ENCODE data around the gene ODF4. TPM values are rescaled to one million over a fixed set of nuclear protein-coding genes. Genes with fewer than 3 reads are reported as not detected.
A peak's percentile ranks its signal among the peaks of the same experiment; 100 is the strongest.

The ODF4 gene
- total RNA-seq, 1 experiment from 2014 or later, result not detected

- Mint-ChIP-seq H3K36me3 (ENCODE audit: insufficient read depth, unreplicated experiment) (peaks cover 61% of the 10 kb centered on the region), H3K4me3 (ENCODE audit: unreplicated experiment) (peak overlapping the region; percentile 97), H3K27ac (ENCODE audit: low read depth, unreplicated experiment) (peak overlapping the region; percentile 100), H3K27me3 (ENCODE audit: insufficient read depth, unreplicated experiment) (no peaks in the 10 kb centered on the region), H3K9me3 (ENCODE audit: unreplicated experiment) (no peaks in the 10 kb centered on the region), H3K4me1 (ENCODE audit: insufficient read depth, unreplicated experiment) (peaks cover 23% of the 10 kb centered on the region)
- intact Hi-C loops (cut with micrococcal nuclease), result loop anchor here (2.0 to 5.0 kb wide), 4 partner anchors 55 to 320 kb away; partner anchors contain the start of gene HES7
- no peak for DNase-seq (ENCODE audit: unreplicated experiment)
- BruUV-seq (replicated peaks), result TSS peak; percentile 68
- ChIA-PET CTCF (interaction anchor here (0.6 to 1.8 kb wide), 14 partner anchors 9 to 1195 kb away, joined by 3 to 6 read pairs (median 4); partner anchors contain the start of gene RNF222), POLR2A (interaction anchor here (0.7 to 3.2 kb wide), 25 partner anchors 11 to 1193 kb away, joined by 3 to 28 read pairs (median 5); partner anchors contain the start of genes AURKB, NDEL1, PFAS and RANGRF)
- TF ChIP-seq CTCF (IDR thresholded peaks at IDR 0.05; ENCODE audit: unreplicated experiment), result no peak
Observed at GRCh38 chr17:8382052-8382879, 42.6 kb downstream of the ODF4 start.

- Mint-ChIP-seq H3K27ac (ENCODE audit: low read depth, unreplicated experiment) (peak overlapping the region; percentile 100), H3K4me1 (ENCODE audit: insufficient read depth, unreplicated experiment) (peaks cover 21% of the 10 kb centered on the region), H3K4me3 (ENCODE audit: unreplicated experiment) (peak overlapping the region; percentile 97), H3K27me3 (ENCODE audit: insufficient read depth, unreplicated experiment) (no peaks in the 10 kb centered on the region), H3K36me3 (ENCODE audit: insufficient read depth, unreplicated experiment) (peaks cover 55% of the 10 kb centered on the region), H3K9me3 (ENCODE audit: unreplicated experiment) (no peaks in the 10 kb centered on the region)
- no peak for TF ChIP-seq CTCF (IDR thresholded peaks at IDR 0.05; ENCODE audit: unreplicated experiment)
- intact Hi-C loops (cut with micrococcal nuclease), result loop anchor here (1.0 to 5.0 kb wide), 6 partner anchors 54 to 363 kb away; partner anchors contain the start of gene HES7
- no peak for DNase-seq (ENCODE audit: unreplicated experiment)
- ChIA-PET POLR2A (interaction anchor here (0.7 to 3.2 kb wide), 19 partner anchors 11 to 365 kb away, joined by 3 to 28 read pairs (median 5); partner anchors contain the start of genes NDEL1 and RANGRF), CTCF (interaction anchor here (0.6 to 1.8 kb wide), 11 partner anchors 9 to 403 kb away, joined by 3 to 6 read pairs (median 4); partner anchors contain the start of gene RNF222)
- no TSS peak for BruUV-seq (replicated peaks)
Observed at GRCh38 chr17:8382880-8383142, 43.2 kb downstream of the ODF4 start.

DNA sequence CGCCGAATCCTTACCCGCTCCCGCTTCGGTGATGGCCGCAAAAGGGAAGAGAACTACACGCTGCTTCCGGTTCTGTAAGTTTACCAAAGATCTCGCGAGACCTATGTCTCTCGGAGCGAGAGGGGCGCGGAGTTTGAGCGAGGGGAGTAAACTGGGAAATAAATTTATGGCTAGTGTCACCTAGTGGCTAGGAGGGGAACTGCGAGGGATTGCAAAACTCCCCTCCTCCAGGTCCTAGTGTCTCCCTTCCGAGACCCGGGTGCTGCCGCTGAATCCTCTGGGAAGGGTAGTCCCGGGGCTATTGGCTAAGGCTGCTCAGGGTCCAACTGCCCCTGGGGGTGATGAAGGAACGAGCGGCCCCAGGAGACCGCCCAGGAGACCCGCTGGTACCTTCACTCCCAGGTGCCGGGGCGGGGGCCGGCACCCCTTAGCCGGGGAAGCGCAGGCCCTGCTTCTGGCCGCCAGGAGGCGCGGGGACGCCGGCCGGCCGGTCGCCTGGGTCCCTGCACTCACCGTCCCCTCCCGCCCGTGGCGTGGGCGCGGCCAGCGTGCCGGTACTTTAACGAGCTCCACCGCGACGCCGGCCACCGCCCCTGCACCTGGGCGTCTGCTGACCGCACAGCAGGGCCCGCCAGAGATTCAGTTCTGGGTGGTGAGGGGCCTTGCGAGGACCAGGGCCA lies 43.6 kb downstream of the ODF4 start, which contains the start of gene RPL26:
Gene RPL26, minus strand, starts transcription at position 51 of the 680 bp plus-strand sequence. CDS start 883 bp downstream, outside the sequence.
- Mint-ChIP-seq H3K27me3 (ENCODE audit: insufficient read depth, unreplicated experiment) (no peaks in the 10 kb centered on the region), H3K4me3 (ENCODE audit: unreplicated experiment) (peak within 1 kb of the TSS; percentile 97), H3K36me3 (ENCODE audit: insufficient read depth, unreplicated experiment) (peaks cover 51% of the 10 kb centered on the region), H3K9me3 (ENCODE audit: unreplicated experiment) (no peaks in the 10 kb centered on the region), H3K27ac (ENCODE audit: low read depth, unreplicated experiment) (peak within 1 kb of the TSS; percentile 100), H3K4me1 (ENCODE audit: insufficient read depth, unreplicated experiment) (peaks cover 21% of the 10 kb centered on the region)
- CTCF ChIA-PET, result interaction anchor here (0.6 to 1.8 kb wide), 24 partner anchors 8 to 512 kb away, joined by 3 to 7 read pairs (median 3); partner anchors contain the start of gene RNF222
- intact Hi-C loops (cut with micrococcal nuclease), result loop anchor here (1.0 to 5.0 kb wide), 6 partner anchors 54 to 363 kb away; partner anchors contain the start of gene HES7
- DNase-seq (ENCODE audit: unreplicated experiment), result peak; percentile 99
- POLR2A ChIA-PET, result interaction anchor here (0.5 to 3.2 kb wide), 44 partner anchors 8 to 870 kb away, joined by 3 to 28 read pairs (median 4); partner anchors contain the start of genes NDEL1, PFAS, RNF222 and RNF227
- BruUV-seq (replicated peaks), result no TSS peak
- peak; percentile 81 for TF ChIP-seq CTCF (IDR thresholded peaks at IDR 0.05; ENCODE audit: unreplicated experiment)

Measured in MCF 10A (cell line).